DND-41 (cell line): ENCODE results near the gene B4GALNT3.
A peak's percentile ranks its signal among the peaks of the same experiment; 100 is the strongest.
"Not testable (repeated sequence)": the region's sequence is repeated elsewhere in the genome, so short reads cannot be mapped to it uniquely, and the experiment has no call there.

Experiments
- ATAC-seq: fragments of 200-7000 bp; cut with Tn5 transposase; 3 replicates; pipeline ENCODE4 v1.9.1; 2021; ENCODE audit warnings: low read depth; ENCODE audit not compliant: insufficient read depth
- DNase-seq: peaks from one replicate; pipeline ENCODE4 v3.0.0-alpha.2; 2020
- H2AFZ ChIP-seq: 2 replicates; pipeline ENCODE4 v1.6.0; 2012; ENCODE audit warnings: low read depth, low read length
- H3K27ac ChIP-seq: 2 replicates; pipeline ENCODE4 v1.5.1; 2012; ENCODE audit warnings: low read length, inconsistent platforms
- H3K27me3 ChIP-seq: fragments of 200-600 bp; sonication (generic); 2 replicates; pipeline ENCODE4 v1.6.0; 2012; ENCODE audit warnings: low read length, mild to moderate bottlenecking, inconsistent platforms; ENCODE audit not compliant: insufficient read depth, poor library complexity
- H3K36me3 ChIP-seq: 2 replicates; pipeline ENCODE4 v1.5.1; 2012; ENCODE audit warnings: low read length, inconsistent platforms; ENCODE audit not compliant: insufficient read depth
- H3K4me1 ChIP-seq: 2 replicates; pipeline ENCODE4 v1.5.1; 2012; ENCODE audit warnings: mild to moderate bottlenecking, low read length; ENCODE audit not compliant: insufficient read depth
- H3K4me2 ChIP-seq: 2 replicates; pipeline ENCODE4 v1.6.0; 2012; ENCODE audit warnings: mild to moderate bottlenecking, moderate library complexity, low read length, inconsistent platforms; ENCODE audit not compliant: insufficient read depth
- H3K4me3 ChIP-seq, 2 experiments: fragments of 200-600 bp in 1 of 2; shearing (Covaris generic) in 1 of 2; 2 replicates each; pipeline ENCODE4 v1.5.1; 2012 to 2016; ENCODE audit warnings: inconsistent platforms in 2 of 2, low read length in 2 of 2, mild to moderate bottlenecking in 2 of 2, low read depth in 1 of 2, moderate library complexity in 1 of 2
- H3K79me2 ChIP-seq: 2 replicates; pipeline ENCODE4 v1.6.0; 2012; ENCODE audit warnings: low read length, inconsistent platforms; ENCODE audit not compliant: insufficient read depth
- H3K9ac ChIP-seq: 2 replicates; pipeline ENCODE4 v1.6.0; 2012; ENCODE audit warnings: low read depth, mild to moderate bottlenecking, inconsistent platforms, low read length, moderate library complexity
- H3K9me3 ChIP-seq: 2 replicates; pipeline ENCODE4 v1.5.1; 2012; ENCODE audit warnings: low read length, moderate library complexity, mild to moderate bottlenecking, inconsistent platforms; ENCODE audit not compliant: insufficient read depth, severe bottlenecking
- H4K20me1 ChIP-seq: 2 replicates; pipeline ENCODE4 v1.6.0; 2012; ENCODE audit warnings: low read length; ENCODE audit not compliant: insufficient read depth
- CTCF ChIP-seq: IDR thresholded peaks from 2 replicates; pipeline ENCODE4 v1.5.1; 2012; ENCODE audit warnings: borderline replicate concordance, low read length, moderate library complexity, mild to moderate bottlenecking; ENCODE audit not compliant: poor library complexity, severe bottlenecking; ENCODE audit errors: extremely low read depth
- EZH2 ChIP-seq: IDR thresholded peaks from 3 replicates; pipeline ENCODE4 v1.6.1; 2012; ENCODE audit warnings: borderline replicate concordance, low read depth, mild to moderate bottlenecking, moderate library complexity, low read length, inconsistent platforms; ENCODE audit not compliant: severe bottlenecking

B4GALNT3 gene

GRCh38 chr12:422526-422925 is 37.2 kb upstream of the B4GALNT3 start:
- H3K4me1 ChIP-seq, result no peaks in the 10 kb centered on the region
- H3K36me3 ChIP-seq, result peaks cover 52% of the 10 kb centered on the region
- TF ChIP-seq CTCF (no peak), EZH2 (no peak)
- no peaks in the 10 kb centered on the region for H4K20me1 ChIP-seq
- no peak for ATAC-seq
- H3K27ac ChIP-seq, result no peak overlapping the region
- H3K4me2 ChIP-seq, result no peak overlapping the region
- H3K27me3 ChIP-seq, result no peaks in the 10 kb centered on the region
- H3K4me3 ChIP-seq, result no peak overlapping the region
- no peaks in the 10 kb centered on the region for H3K9me3 ChIP-seq
- H3K9ac ChIP-seq, result no peak overlapping the region
- H2AFZ ChIP-seq, result no peak overlapping the region
- H3K79me2 ChIP-seq, result no peaks in the 10 kb centered on the region
- no peak for DNase-seq

- not testable (repeated sequence) for H3K4me1 ChIP-seq, H3K27ac ChIP-seq, DNase-seq, ATAC-seq, H3K9me3 ChIP-seq, H2AFZ ChIP-seq, H3K9ac ChIP-seq, H3K4me2 ChIP-seq, H4K20me1 ChIP-seq, H3K4me3 ChIP-seq, H3K27me3 ChIP-seq, H3K79me2 ChIP-seq
- peaks cover 84% of the 10 kb centered on the region for H3K36me3 ChIP-seq
These were observed 24.0 kb upstream of the B4GALNT3 start for GRCh38 chr12:435737-436136.

- H3K9ac ChIP-seq, result no peak overlapping the region
- no peaks in the 10 kb centered on the region for H3K27me3 ChIP-seq
- no peaks in the 10 kb centered on the region for H3K4me1 ChIP-seq
- no peaks in the 10 kb centered on the region for H4K20me1 ChIP-seq
- no peak overlapping the region for H3K4me2 ChIP-seq
- peak; percentile 85 for TF ChIP-seq CTCF
- no peak for TF ChIP-seq EZH2
- DNase-seq (peak; percentile 60), ATAC-seq (peak; percentile 50)
- no peak overlapping the region for H3K27ac ChIP-seq
- H3K79me2 ChIP-seq, result no peaks in the 10 kb centered on the region
- no peak overlapping the region for H3K4me3 ChIP-seq
- peaks cover 36% of the 10 kb centered on the region for H3K36me3 ChIP-seq
- no peak overlapping the region for H2AFZ ChIP-seq
- H3K9me3 ChIP-seq, result no peaks in the 10 kb centered on the region
These were observed 17.4 kb upstream of the B4GALNT3 start for GRCh38 chr12:442235-442884.

GRCh38 chr12:447141-447540 is 12.6 kb upstream of the B4GALNT3 start:
- no peak overlapping the region for H2AFZ ChIP-seq
- H3K4me2 ChIP-seq, result no peak overlapping the region

More at GRCh38 chr12:447141-447540, 12.6 kb upstream of the B4GALNT3 start:
- ATAC-seq (no peak), DNase-seq (no peak)
- Histone ChIP-seq H3K9ac (no peak overlapping the region), H3K27me3 (no peaks in the 10 kb centered on the region), H3K27ac (no peak overlapping the region), H3K4me3 (no peak overlapping the region), H3K36me3 (no peaks in the 10 kb centered on the region), H3K9me3 (no peaks in the 10 kb centered on the region), H4K20me1 (no peaks in the 10 kb centered on the region), H3K79me2 (no peaks in the 10 kb centered on the region), H3K4me1 (no peaks in the 10 kb centered on the region)
- TF ChIP-seq CTCF, result no peak
- no peak for TF ChIP-seq EZH2
